ENCODE results near the gene GNA12.

The GNA12 gene

DNA sequence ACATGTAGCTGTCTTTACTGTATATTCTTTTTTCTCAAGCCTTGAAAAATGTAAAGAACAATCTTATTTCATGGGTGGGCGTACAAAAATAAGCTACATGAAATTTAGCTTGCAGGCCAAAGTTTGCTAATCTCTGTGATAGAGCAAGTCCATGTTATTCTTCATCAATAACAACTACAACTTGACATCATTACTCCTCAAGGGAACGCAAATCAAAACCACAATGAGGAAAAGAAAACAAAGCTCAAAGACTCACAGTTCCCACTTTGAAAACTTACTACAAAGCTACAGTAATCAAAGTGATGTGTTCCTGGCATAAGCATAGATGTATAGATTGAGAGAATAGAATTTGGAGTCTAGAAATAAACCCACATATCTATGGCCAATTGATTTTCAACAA is 62.5 kb downstream of the GNA12 start:
- no peak for DNase-seq (ENCODE audit: low spot score)

DNA sequence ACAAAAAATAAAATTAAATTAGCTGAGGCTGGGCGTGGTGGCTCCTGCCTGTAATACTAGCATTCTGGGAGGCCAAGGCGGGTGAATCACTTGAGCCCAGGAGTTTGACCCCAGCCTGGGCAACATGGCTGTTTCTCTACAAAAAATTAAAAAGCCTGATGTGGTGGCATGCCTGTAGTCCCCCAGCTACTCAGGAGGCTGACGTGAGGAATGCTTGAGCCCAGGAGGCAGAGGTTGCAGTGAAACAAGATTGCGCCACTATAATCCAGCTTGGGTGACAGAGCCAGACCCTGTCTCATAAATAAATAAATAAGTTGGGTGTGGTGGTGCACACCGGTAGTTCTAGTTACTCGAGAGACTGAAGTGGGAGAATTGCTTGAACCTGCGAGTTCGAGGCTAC is 65.1 kb downstream of the GNA12 start:
- no peak for DNase-seq (ENCODE audit: low spot score)

DNA sequence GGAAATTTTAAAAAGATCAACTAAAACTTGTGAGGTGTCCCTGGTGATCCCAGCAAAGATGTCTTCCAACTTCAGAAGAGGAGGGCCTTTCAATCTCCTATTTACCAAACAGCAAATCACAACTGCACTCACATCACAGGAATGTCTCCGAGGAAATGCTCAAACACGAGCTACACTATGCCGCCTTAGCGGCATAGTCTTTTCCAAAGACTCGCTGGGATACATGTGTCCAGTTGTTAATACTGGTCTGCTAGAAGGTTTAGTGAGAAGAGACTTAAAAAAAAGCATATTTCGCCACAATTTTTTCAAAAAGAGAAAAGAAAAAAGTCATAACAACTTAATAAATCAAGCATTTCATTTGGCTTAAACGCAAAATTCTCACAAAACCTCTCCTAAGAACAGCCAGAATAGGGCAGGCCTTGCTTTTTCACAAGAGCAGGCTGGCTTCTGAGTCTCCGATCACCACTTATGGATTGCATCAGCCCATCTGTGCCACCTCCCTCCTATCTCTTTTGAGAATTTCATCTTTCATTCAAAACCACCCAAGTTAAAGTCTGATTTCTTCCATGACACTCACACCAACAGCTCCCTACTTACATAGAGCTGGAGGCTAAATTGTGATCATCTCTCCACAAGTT is 66.1 kb downstream of the GNA12 start:
- DNase-seq (ENCODE audit: low spot score), result no peak

DNA sequence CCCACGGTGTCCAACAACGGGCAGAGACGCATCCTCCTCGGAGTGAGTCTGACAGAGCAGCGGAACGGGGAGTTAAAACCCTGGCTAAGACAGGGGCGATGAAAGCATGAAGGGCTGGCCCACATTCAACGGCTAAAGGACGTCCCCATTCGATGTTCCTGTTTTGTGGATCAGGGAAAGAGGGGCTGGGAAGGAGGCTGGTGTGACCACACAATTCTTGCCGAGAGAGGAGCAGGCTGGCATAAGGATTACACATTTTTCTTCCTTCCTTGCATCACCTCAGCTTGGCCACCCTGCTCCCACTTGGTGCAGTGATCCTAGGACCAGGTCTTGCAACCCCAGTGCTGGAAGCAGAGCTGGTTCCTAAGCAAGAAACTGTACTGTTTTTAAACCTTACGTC is 67.7 kb downstream of the GNA12 start:
- DNase-seq (ENCODE audit: low spot score), result no peak

DNA sequence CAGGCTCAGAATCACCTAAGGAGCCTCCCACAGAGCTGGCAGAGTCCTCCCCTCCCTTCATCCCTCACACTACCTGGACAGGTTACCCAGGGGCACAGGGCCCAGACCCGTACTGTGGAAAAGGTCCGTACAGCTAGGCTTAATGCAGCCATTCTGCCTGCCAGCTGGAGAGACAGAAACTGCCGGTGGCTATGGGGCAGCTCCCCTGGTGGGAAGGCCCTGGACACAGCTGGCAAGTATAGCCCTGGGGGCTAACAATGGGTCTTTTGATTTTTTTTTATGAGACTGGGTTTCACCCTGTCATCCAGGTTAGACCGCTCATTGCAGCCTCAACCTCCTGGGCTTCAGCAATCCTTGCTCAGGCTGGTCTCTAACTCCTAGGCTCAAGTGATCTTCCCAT is 68.3 kb downstream of the GNA12 start:
- no peak for DNase-seq (ENCODE audit: low spot score)

DNA sequence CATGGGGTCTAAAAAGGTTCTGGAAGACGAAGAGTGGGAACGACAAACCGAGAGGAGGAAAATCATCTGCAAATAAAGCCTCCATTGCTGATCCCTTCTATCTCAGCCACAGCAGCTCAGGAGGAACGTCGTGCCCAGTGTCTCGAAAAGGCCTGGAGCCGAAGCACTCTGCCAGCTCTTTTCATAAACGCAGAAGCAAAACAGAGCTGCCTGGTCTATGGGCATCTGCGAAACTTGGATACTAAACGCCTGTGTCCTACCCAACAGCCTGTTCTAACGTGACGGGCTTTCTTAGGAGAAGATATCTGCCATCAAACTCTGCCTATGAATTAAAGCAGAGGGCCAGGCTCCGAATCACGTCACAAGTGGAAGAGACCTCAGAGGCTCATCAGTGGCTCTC is 68.7 kb downstream of the GNA12 start:
- no peak for DNase-seq (ENCODE audit: low spot score)

DNA sequence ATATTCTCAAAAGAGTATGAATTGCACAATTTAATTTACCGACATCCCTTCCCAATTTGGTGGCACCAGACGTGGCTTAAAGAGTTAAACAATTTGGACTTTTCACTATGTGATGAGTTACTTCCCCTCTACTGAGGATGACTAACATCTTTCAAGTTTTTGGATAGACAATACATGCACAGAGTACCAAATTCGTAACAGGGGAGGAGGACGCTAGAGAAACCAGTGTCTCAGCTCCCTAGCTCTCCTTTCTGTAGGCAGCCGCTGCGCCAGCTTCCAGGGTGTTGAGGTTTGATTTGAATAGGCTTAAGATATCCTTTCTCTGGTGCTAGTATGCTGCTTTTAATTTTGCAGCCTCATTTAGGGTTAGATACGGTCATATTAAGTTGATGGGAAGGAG is 69.2 kb downstream of the GNA12 start:
- DNase-seq (ENCODE audit: low spot score), result no peak

DNA sequence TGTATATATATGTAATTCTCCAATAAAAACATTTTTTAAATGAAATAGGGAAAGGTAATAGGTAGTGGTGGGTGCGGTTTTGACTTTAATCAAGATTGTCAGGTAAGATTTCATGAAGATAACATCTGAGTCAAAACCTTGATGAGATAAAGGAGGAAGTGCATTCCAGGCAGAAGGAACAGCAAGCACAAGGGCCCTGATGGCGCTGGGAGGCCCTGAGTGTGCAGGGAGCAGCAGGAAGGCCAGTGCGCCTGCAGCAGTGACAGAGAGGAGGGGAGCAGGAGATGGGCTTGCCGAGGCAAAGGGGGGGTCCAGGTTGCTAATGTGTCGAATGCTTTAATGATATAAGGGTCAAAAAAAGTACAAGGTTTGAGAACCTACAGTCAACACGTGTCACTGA is 69.8 kb downstream of the GNA12 start:
- no peak for DNase-seq (ENCODE audit: low spot score)

DNA sequence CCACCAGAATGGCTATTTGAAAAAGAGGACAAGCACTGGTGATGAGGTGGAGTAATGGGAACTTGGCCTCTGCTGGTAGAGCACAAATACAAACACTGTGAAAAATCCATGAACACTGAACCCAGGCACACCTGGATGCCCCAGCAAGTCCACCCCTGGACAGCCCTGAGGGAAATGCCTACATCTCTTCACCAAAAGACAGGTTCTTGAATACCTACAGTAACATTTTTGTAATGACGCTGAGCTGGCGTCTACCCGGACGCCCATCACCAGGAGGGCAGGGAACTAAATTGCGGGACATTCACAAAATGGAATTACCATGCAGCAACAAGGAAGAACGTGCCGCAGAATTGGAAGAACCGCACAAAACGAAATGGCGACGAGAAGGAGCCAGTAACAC is 70.5 kb downstream of the GNA12 start:
- DNase-seq (ENCODE audit: low spot score), result no peak

DNA sequence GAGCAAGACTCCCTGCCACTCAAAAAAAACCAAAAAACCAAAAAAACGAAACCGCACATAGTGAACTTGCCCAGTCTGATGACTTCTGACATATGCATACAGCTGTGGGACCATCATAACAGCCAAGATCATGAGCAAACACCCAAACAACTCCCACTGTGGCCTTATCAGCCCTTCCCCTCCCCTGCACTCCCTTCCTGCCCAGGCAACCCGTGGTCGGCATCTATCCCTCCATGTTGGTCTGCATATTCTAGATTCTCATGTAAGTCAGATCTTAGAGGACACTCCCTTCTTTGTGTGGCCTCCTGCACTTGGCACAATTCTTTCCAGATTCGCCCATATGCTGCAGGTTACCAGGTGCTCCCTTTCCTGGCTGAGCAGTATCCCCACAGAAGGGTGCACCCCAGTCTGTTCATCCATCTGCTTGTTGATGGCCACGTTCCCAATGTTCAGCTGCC is 72.8 kb downstream of the GNA12 start:
- no peak for DNase-seq (ENCODE audit: low spot score)

DNA sequence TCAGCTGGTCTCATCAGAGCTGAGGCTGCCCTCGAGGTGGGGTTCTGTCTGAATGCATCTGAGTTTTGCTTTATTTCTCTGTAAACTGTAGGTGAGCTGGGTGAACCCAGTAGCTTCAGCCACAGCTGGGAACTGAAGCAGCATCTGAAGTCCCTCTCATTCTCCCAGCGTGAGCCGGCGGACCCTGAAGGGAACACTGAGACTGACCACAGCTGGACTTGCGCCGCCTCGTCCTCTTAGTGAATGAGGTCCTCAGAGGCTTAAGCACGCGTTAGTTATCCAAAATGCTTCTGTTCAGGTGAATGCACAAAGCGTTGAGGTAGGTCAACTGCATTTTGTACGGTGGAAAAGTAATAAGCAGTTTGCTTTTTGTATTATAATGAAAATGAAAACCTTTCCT is 79.5 kb downstream of the GNA12 start:
- DNase-seq (ENCODE audit: low spot score), result no peak

DNA sequence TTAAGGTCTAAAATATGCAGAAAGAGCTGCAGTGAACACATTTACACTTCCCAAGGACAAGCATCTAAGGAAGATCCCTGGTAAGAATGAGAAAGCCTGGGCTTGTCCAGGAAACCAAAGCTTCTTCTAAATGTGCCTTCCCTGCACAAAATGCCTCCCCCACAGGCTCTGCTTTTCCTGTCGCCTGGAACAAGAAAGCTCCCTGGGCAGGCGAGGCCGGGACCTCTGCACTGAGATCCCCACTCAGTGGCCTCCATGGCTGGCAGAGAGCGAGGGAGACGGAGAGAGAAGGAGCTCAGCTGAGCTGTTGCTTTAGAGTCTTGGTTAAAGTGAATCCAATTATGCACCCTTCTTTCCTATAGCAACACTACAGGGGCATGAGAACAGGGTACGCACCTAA is 80.5 kb downstream of the GNA12 start:
- DNase-seq (ENCODE audit: low spot score), result no peak

DNA sequence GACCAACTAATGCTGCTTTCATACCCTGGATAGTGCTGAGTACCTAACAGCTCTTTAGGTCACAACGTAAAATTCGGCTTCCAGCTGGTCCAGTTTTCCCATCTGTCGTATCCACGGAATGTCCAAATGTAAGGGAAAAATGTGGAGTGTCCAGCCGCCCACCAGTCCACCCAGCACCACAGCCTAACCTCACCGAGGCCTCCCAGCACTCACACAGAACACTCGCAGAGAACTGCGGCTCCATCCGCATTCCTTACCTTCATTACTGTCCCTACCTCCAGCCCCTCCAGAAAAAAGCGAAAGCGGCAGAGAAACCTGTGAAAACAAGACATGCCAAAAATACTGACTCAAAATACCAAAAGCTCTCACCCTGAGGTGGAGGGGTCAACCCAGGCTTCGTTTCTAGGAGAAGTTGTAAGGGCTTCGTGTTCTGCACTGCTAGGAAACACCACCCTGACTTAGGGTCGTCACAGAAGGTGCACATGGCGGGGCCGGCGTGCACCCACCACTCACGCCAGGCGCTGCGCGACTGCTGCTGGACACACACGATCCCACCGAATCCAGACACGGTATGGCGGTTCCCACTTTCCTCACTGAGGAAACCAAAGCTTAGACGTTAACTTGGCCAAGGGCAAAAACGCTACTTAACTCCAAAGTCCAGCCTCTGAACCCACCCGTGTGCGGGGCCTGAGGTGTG is 82.2 kb downstream of the GNA12 start:
- DNase-seq (ENCODE audit: low spot score), result no peak

DNA sequence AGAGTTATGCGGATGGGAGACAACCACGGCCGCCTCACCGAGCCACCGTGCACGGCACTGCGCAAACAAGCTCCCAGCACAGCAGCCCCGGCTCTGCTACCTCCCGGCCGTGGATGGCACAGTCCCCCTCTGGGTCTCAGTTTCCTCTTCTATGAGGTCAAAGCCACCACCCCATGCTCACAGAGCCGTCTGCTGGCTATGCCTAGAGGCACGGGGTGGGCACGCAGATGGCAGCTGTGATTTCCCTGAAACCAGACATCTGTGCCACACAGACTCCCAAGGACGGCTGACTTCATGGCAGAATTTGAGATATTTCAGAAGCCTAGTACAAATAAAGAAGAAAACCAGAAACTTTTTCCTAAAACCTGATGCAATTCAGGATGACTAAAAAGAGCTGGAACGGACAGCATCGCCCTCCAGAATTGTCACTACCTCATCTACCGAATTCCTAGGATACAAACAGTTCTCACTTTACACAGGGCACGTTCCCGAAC is 82.9 kb downstream of the GNA12 start:
- no peak for DNase-seq (ENCODE audit: low spot score)

DNA sequence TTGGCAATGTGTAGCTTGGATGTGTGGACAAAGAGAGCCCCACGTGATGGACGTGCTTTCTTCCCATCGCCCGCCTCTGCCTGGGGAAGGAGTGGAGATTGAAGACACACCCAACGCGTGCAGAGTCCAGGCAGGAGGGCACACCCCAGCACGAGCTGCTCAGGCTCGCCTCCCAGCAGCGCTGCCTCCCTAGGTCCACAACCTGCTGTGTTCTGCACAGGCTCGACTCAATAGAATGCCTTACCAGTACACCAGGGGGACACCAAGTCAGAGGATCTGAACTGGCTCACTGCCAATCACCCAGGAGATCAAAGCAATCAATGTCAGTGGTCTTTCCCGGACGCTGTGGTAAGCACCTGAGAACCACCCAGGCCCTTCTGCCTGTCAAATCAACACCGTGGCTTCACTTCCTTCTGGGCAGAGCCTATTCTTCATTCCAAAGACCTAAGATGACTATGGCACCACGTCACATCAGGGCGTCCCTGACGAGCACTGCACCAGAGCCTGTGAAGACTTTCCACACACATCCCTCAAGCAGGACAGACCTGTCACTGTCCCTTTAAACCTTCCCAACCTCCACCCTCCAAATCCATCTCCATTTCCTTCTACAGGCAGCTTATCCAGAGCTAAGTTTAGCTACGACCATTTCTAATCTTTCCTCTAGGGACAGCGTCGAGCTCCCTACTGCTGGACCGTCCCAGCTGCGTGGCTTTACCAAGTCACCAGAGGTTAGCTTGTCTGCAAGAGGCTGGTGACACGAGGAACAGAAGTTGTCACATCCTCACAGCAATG is 83.8 kb downstream of the GNA12 start:
- peak; percentile 62 for DNase-seq (ENCODE audit: low spot score)

DNA sequence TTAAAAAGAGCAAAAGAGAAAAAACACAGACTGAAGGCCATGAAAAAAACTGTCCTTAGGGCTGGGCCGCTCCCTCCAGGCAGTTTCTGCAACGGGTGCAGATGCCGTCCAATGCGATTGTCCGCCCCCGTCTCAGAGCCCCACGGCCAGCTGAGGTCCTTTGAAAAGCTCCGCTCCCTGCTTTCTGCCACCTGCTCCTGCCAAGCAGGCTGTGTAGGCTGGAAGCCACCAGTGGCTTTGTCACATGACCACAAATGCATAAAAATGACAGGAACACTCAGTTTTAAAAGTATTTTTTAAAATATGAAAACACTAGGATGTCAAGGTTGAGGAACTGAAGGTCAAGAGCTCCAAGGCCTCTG is 84.4 kb downstream of the GNA12 start:
- DNase-seq (ENCODE audit: low spot score), result no peak

DNA sequence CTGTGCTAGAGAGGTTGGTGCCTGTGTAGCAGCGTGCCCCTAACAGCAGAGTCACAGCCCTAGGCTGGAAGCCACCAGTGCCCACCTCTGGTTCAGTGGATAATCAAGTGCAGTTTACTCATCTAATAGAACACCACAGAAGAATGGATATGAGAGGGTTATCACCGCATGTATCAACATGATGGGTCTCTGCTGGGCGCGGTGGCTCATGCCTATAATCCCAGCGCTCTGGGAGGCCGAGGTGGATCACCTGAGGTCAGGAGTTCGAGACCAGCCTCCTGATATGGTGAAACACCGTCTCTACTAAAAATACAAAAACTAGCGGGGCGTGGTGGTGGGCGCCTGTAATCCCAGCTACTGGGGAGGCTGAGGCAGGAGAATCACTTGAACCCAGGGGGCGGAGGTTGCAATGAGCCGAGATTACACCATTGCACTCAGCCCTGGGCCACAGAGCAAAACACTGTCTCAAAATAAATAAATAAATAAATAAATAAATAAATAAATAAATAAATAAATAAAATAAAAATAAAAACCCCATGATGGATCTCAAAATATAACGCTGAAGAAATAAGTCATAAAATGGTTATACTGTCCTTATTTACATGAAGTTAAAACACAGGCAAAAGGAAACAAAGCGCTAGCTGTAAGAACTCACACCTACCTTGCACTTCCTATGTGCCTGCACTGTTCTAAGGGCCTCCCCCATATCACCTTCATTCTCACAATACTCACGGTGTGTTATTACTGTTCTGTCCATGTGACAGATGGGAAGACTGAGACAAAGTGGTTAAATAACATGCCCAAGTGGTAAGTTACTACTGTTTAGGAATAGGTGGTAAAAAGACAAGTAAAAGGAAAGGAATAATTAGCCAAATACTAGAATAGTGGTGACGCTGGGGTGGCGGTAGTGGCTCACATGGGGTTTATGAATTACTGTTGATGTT is 85.2 kb downstream of the GNA12 start:
- DNase-seq (ENCODE audit: low spot score), result no peak

DNA sequence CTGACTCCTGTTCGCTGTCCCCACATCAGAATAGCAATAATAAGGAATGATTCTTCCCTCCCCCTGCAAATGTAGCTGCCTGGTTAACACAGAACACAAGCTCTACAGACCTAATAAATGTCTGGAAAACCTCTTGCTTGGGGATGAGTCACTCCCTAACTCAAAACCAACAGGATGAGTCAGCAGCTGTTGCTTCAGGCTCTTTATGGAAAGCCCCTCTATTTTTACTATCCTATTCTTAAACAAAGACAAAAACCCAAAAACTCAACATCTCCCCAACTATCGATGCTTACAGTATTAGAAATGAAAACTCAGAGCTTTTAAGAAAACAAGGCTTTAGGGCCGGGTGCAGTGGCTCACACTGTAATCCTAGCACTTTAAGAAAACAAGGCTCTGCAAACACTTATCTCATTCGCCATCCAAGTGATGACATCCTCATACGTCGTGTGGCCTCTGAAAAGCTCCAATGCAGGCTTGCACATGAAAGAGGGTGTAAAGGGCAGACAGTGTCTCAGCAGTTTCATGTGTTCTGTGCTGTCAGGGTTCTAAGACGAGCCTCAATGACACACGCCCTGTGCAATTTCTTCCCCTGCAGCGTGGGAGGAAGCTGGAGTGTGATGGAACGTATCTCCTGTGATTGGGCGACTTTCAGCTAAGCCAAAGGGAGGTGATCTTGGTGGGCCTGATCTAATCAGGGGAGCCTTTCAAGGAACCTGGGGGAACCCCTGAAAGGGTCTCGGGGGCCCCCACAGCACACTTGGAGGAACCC is 86.0 kb downstream of the GNA12 start:
- peak; percentile 79 for DNase-seq (ENCODE audit: low spot score)

DNA sequence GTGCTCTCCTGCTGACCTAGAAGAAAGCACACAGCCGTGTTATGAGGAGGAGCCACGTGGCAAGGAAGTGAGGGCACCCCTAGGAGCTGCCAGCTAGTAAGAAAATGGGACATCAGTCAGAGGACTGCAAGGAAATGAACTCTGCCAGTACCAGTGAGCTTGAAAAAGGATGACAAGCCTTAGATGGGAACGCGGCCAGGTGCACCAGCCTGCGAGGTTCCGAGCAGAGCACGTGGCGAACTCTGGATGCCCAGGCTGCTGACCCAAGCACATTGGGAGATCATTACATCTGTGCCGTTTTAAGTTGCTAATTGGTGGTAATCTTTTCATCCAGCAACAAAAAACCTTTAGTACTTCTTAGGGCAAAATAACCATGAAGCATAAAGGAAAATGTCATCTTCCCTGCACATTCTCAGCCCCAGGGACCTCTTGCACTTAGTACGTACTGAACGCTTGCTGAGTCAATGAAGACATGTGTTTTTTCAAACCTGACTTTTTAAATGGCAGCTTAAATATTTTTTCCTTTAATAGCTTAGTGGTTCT is 86.7 kb downstream of the GNA12 start:
- DNase-seq (ENCODE audit: low spot score), result no peak

DNA sequence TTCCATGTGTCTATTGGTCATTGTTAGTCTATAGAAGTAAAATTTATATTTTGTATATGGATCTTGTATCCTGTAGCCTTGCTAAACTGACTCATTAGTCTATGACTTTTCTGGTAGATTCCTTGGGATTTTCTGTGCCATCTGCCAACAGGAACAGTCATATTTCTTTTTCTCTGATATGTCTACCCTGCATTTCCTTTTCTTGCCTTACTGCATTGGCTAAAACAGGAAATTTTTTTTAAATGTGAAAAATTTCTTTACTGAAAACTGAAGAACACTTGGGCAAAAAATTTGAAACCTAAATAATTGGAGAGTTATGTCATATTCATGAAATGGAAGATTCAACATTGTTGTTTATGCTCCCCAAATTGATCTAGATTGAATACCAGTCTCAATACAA is 88.6 kb downstream of the GNA12 start:
- DNase-seq (ENCODE audit: low spot score), result no peak

DNA sequence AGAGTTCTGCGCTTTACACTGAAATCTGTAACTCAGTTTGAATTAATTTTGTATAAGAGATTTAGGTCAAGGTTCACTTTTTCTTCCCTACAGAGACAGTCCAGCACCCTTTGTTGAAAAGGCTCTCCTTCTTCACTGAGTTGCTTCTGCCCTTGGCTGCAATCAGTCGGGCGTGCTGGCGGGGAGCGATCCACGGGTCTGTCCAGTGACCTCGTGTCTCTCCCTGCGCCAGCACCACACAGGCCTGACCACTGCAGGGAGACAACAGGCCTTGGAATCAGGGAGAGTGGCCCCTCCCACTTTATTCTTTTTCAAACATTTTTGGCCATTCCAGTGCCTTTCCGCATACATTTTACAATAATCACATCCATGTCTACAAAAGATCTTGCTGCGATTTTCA is 89.2 kb downstream of the GNA12 start:
- no peak for DNase-seq (ENCODE audit: low spot score)

Measured in SK-N-DZ (cell line).